GM10266 (cell line): ENCODE results near the gene HSP90AB1.

ENCODE experiments used
- DNase-seq: peaks from one replicate; pipeline ENCODE4 v3.0.0; 2012; ENCODE audit errors: extremely low spot score
- CTCF ChIP-seq: IDR thresholded peaks from 2 replicates; pipeline ENCODE4 v1.5.1; 2012; ENCODE audit warnings: mild to moderate bottlenecking, low read depth; ENCODE audit not compliant: control insufficient read depth, insufficient read depth; ENCODE audit errors: missing control alignments

HSP90AB1 gene

GRCh38 chr6:44268095-44268628 lies 21.3 kb downstream of the HSP90AB1 start:
- peak; percentile 85 for TF ChIP-seq CTCF
- peak; percentile 77 for DNase-seq

- TF ChIP-seq CTCF: no peak
- no peak for DNase-seq
Measured at GRCh38 chr6:44269178-44269920, 22.4 kb downstream of the HSP90AB1 start.

GRCh38 chr6:44269921-44270525 lies 23.1 kb downstream of the HSP90AB1 start, which contains the start of gene TMEM151B:
TSS of gene TMEM151B (plus strand) at chr6:44270450. CDS start at chr6:44270743, 293 bp downstream.
- no peak for TF ChIP-seq CTCF

GRCh38 chr6:44270526-44271405 lies 23.9 kb downstream of the HSP90AB1 start:
- DNase-seq: no peak
- no peak for TF ChIP-seq CTCF

More at GRCh38 chr6:44269921-44270525, 23.1 kb downstream of the HSP90AB1 start, which contains the start of gene TMEM151B:
- DNase-seq: no peak

GRCh38 chr6:44271406-44271723 lies 24.5 kb downstream of the HSP90AB1 start:
- TF ChIP-seq CTCF: no peak

GRCh38 chr6:44271914-44272313 lies 25.0 kb downstream of the HSP90AB1 start:
- no peak for DNase-seq
- TF ChIP-seq CTCF: no peak

More at GRCh38 chr6:44271406-44271723, 24.5 kb downstream of the HSP90AB1 start:
- DNase-seq: no peak
